ENCODE data around the gene MSI2.

DNA sequence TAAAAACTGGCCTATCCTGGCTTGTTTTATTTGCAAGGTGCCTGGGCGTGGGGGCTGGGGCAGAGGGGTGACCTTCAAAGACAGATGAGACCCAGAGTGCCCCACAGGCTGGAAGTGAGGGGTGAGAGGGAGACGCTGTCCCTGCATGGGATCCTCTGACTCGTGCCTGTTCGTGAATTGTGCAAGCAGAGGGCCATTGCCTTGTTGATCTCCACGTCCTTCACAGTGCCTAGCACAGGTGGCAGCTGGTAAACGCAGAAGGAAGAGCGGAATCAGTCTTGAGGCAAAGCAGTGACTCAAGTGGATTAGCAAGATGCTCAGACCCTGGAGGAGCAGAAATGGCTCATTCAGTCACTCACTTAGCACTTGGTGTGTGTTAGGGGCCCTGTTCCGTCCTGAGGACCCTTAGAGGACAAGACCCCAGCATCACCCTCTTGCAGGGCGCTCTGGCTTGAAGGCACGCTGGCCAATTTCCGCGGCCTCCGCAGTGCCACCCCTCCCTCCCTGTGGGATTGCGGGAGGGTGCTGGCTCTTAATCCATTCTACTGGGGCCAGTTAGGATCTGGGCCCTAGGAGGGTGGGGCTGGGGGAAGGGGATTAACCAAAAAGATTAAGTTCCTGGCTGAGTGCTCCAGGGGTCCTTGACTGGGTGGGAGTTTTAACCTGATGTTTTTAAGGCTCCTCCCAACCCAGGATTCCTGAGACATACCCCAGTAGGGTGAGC, 337.6 kb downstream of the MSI2 start:
- TF ChIP-seq, protein P1, sequence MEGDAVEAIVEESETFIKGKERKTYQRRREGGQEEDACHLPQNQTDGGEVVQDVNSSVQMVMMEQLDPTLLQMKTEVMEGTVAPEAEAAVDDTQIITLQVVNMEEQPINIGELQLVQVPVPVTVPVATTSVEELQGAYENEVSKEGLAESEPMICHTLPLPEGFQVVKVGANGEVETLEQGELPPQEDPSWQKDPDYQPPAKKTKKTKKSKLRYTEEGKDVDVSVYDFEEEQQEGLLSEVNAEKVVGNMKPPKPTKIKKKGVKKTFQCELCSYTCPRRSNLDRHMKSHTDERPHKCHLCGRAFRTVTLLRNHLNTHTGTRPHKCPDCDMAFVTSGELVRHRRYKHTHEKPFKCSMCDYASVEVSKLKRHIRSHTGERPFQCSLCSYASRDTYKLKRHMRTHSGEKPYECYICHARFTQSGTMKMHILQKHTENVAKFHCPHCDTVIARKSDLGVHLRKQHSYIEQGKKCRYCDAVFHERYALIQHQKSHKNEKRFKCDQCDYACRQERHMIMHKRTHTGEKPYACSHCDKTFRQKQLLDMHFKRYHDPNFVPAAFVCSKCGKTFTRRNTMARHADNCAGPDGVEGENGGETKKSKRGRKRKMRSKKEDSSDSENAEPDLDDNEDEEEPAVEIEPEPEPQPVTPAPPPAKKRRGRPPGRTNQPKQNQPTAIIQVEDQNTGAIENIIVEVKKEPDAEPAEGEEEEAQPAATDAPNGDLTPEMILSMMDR (IDR thresholded peaks at IDR 0.05) = no peak
- TF ChIP-seq POLR2A (IDR thresholded peaks at IDR 0.05) = no peak

Data from gastroesophageal sphincter (tissue), 3 donors.